Left lung (tissue), 10 donors: ENCODE measurements around the gene KLHL42. TPM values are rescaled to one million over a fixed set of nuclear protein-coding genes. Genes with fewer than 3 reads are reported as not detected.

Source experiments
- ATAC-seq: fragments of 200-7000 bp; cut with Tn5 transposase; one replicate; pipeline ENCODE4 v1.9.1; 2020; ENCODE audit warnings: moderate library complexity
- DNase-seq, 4 donors: peaks; one replicate each; pipeline ENCODE4 v3.0.0-alpha.2; 2013 to 2020
- H3K27ac ChIP-seq, 2 donors: fragments of 200-600 bp; sonication (generic) in 1 of 2; one replicate each; pipeline versions ENCODE4 v1.5.0 to v1.8.0; 2020 to 2021
- H3K27me3 ChIP-seq, 2 donors: fragments of 200-600 bp; sonication (generic) in 1 of 2; one replicate each; pipeline versions ENCODE4 v1.5.0 to v1.8.0; 2020 to 2021
- H3K36me3 ChIP-seq, 2 donors: fragments of 200-600 bp; sonication (generic) in 1 of 2; one replicate each; pipeline versions ENCODE4 v1.5.0 to v1.8.0; 2020 to 2021
- H3K4me1 ChIP-seq, 2 donors: fragments of 200-600 bp; one replicate each; pipeline ENCODE4 v1.8.0; 2021
- H3K4me3 ChIP-seq, 2 donors: fragments of 200-600 bp; sonication (generic) in 1 of 2; one replicate each; pipeline versions ENCODE4 v1.5.0 to v1.8.0; 2020 to 2021; ENCODE audit warnings: mild to moderate bottlenecking in 1 of 2
- H3K9me3 ChIP-seq, 2 donors: fragments of 200-600 bp; sonication (generic) in 1 of 2; one replicate each; pipeline versions ENCODE4 v1.5.0 to v1.8.0; 2020 to 2021
- intact Hi-C, 2 donors: fragments of 100-400 bp; cut with DNase I; formaldehyde crosslinking; loops; one replicate each; pipeline versions ENCODE4 v1.11.2 to v1.14.2; 2022
- polyA plus RNA-seq, 6 donors: library from polyadenylated mRNA; unstranded; fragments of 120-200 nt; gene quantifications; one replicate each; pipeline ENCODE4 v1.2.1, GENCODE V29; 2013; ENCODE audit not compliant: insufficient read length in 6 of 6
- total RNA-seq, 2 donors: library from RNA; stranded (reverse); fragmentation: NEBNext Ultra II Directional; extraction: Animal tissue kit (Norgen Biotek cat#: 25700); gene quantifications; one replicate each; pipeline ENCODE4 v1.2.1, GENCODE V29; 2021
- TF ChIP-seq, protein P1 (sequence below), 2 donors: fragments of 200-600 bp; sonication (generic) in 1 of 2; IDR thresholded peaks; one replicate each; pipeline versions ENCODE4 v1.5.0 to v1.8.0; 2021; ENCODE audit warnings: antibody characterized with exemption in 2 of 2
- donor health status: DM: no; HTN: yes; CAD: no.
- donor health status: DM: no; HTN: no; CAD: no.

Gene KLHL42
- total and polyA plus RNA-seq, 8 donors, result 21.2 to 39.9 (median 34.9) TPM

DNA sequence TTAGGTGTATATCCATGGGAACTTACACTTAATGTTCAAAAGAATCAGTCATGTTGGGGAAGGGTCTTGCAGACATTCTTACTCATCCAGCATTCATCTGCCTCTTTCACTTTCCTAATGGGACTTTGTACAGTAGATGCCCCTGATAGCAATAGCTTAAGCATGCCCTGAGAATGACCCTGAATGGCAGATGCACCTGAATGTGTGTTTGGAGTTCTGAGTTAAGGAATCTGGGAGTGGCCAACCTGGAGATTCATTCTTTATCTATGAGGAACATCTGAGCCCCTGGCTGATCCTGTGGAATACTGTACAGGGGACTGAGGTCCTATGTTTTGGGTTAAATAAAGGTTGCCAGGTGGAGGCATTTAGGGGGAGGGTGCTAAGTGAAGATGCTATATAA, 71.3 kb downstream of the KLHL42 start:
- no peak overlapping the region for H3K4me3 ChIP-seq
- no peaks in the 10 kb centered on the region for H3K4me1 ChIP-seq
- intact Hi-C loops, result no loop called here
- H3K9me3 ChIP-seq, result no peaks in the 10 kb centered on the region
- DNase-seq (no peak), ATAC-seq (no peak)
- TF ChIP-seq, protein P1, sequence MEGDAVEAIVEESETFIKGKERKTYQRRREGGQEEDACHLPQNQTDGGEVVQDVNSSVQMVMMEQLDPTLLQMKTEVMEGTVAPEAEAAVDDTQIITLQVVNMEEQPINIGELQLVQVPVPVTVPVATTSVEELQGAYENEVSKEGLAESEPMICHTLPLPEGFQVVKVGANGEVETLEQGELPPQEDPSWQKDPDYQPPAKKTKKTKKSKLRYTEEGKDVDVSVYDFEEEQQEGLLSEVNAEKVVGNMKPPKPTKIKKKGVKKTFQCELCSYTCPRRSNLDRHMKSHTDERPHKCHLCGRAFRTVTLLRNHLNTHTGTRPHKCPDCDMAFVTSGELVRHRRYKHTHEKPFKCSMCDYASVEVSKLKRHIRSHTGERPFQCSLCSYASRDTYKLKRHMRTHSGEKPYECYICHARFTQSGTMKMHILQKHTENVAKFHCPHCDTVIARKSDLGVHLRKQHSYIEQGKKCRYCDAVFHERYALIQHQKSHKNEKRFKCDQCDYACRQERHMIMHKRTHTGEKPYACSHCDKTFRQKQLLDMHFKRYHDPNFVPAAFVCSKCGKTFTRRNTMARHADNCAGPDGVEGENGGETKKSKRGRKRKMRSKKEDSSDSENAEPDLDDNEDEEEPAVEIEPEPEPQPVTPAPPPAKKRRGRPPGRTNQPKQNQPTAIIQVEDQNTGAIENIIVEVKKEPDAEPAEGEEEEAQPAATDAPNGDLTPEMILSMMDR (IDR thresholded peaks at IDR 0.05), result no peak
- no peaks in the 10 kb centered on the region for H3K36me3 ChIP-seq
- H3K27me3 ChIP-seq, result no peaks in the 10 kb centered on the region
- no peak overlapping the region for H3K27ac ChIP-seq

DNA sequence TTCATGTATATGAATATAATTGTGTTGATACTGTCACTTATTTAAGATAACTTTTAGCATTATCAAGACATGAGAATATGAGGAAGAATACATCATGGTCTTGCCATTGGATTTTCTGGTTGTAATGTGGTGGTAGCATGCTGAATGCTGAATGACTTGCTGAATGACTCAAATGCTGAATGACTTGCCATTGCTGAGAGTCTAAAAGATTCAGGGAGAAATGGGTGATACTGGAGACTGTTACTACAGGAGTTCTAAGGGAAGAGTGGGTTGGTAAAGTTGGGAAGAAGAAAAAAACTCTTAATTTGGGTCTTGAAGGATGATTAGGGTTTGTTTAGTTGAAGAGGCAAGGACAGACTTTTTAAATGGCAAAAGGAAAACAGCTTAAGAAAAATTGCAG, 72.1 kb downstream of the KLHL42 start:
- ATAC-seq (no peak), DNase-seq (no peak)
- Histone ChIP-seq H3K4me1 (no peaks in the 10 kb centered on the region), H3K27me3 (no peaks in the 10 kb centered on the region), H3K36me3 (no peaks in the 10 kb centered on the region), H3K4me3 (no peak overlapping the region), H3K27ac (no peak overlapping the region), H3K9me3 (no peaks in the 10 kb centered on the region)
- TF ChIP-seq, protein P1 (IDR thresholded peaks at IDR 0.05), result no peak
- intact Hi-C loops, result no loop called here

Other genes starting within 250 kb of the KLHL42 start
- gene REP15, start 83.8 kb upstream of the KLHL42 start, total RNA-seq, result 1 to 10 TPM; 2.4 to 3.6 TPM
- 1 to 10 TPM; 2.5 to 3.4 (median 3.1) TPM for gene REP15, start 83.8 kb upstream of the KLHL42 start, polyA plus RNA-seq
- 10 to 100 TPM; 31.9 to 38.1 TPM for gene MRPS35, start 69.4 kb upstream of the KLHL42 start, total RNA-seq
- 10 to 100 TPM; 49.9 to 56.6 (median 52.0) TPM for gene MRPS35, start 69.4 kb upstream of the KLHL42 start, polyA plus RNA-seq
- not detected for gene MANSC4, start within 50 bp of the KLHL42 start, total RNA-seq
- under 1 TPM; 0.15 to 0.58 (median 0.37) TPM for gene MANSC4, start within 50 bp of the KLHL42 start, polyA plus RNA-seq
- gene PTHLH, start 192.5 kb downstream of the KLHL42 start, total RNA-seq, result under 1 TPM; 0.76 to 0.94 TPM
- 1 to 10 TPM; 2.2 to 4.8 (median 4.0) TPM for gene PTHLH, start 192.5 kb downstream of the KLHL42 start, polyA plus RNA-seq